Common myeloid progenitor, CD34-positive (primary cell): ENCODE results near the gene CALML3.

ENCODE experiments used
- CTCF ChIA-PET: fragments of 350-600 bp; sonication (Branson Sonifier 250); formaldehyde crosslinking; loops from one replicate; lab custom pipeline; 2021; ENCODE audit warnings: antibody characterized with exemption; lab: Charles Lee
- POLR2A ChIA-PET: fragments of 350-600 bp; sonication (Branson Sonifier 250); formaldehyde crosslinking; loops from one replicate; lab custom pipeline; 2021; ENCODE audit warnings: antibody characterized with exemption; lab: Charles Lee
- DNase-seq, 3 donors: peaks; one replicate each; pipeline versions ENCODE4 v3.0.0 to v3.0.0-alpha.2; 2013
- H3K27ac ChIP-seq, 2 experiments: 1 replicate in 1 of 2; 2 replicates in 1 of 2; pipeline ENCODE4 v1.7.0; 2013; ENCODE audit warnings: inconsistent platforms in 2 of 2, low read length in 2 of 2, mild to moderate bottlenecking in 2 of 2, low read depth in 1 of 2, moderate library complexity in 1 of 2; ENCODE audit not compliant: severe bottlenecking in 2 of 2, insufficient read depth in 1 of 2, poor library complexity in 1 of 2
- H3K27me3 ChIP-seq, 5 experiments: replicated peaks in 2 of 5; 1 replicate in 3 of 5; 2 replicates in 2 of 5; pipeline versions ENCODE4 v1.6.1 to v1.7.0; 2013; ENCODE audit warnings: low read length in 4 of 5, mild to moderate bottlenecking in 2 of 5, moderate library complexity in 2 of 5, inconsistent platforms in 1 of 5; ENCODE audit not compliant: insufficient read depth in 5 of 5, control insufficient read depth in 4 of 5
- H3K36me3 ChIP-seq, 4 experiments: 1 replicate in 2 of 4; 2 replicates in 2 of 4; pipeline versions ENCODE4 v1.6.1 to v1.7.0; 2013; ENCODE audit warnings: low read length in 3 of 4, control low read depth in 1 of 4, mild to moderate bottlenecking in 1 of 4; ENCODE audit not compliant: control insufficient read depth in 4 of 4, insufficient read depth in 4 of 4
- H3K4me1 ChIP-seq, 4 experiments: 1 replicate in 3 of 4; 2 replicates in 1 of 4; pipeline versions ENCODE4 v1.6.1 to v1.7.1; 2013; ENCODE audit warnings: low read length in 3 of 4, mild to moderate bottlenecking in 3 of 4, control low read depth in 1 of 4, inconsistent platforms in 1 of 4, moderate library complexity in 1 of 4; ENCODE audit not compliant: control insufficient read depth in 4 of 4, insufficient read depth in 4 of 4; ENCODE audit errors: control extremely low read depth in 1 of 4
- H3K4me3 ChIP-seq, 7 experiments: 1 replicate in 4 of 7; 2 replicates in 3 of 7; pipeline versions ENCODE4 v1.5.1 to v1.7.0; 2013; ENCODE audit warnings: mild to moderate bottlenecking in 7 of 7, low read length in 6 of 7, moderate library complexity in 6 of 7, inconsistent platforms in 2 of 7, low read depth in 2 of 7, control low read depth in 1 of 7; ENCODE audit not compliant: insufficient read depth in 4 of 7, control insufficient read depth in 1 of 7; ENCODE audit errors: extremely low read depth in 1 of 7
- H3K9me3 ChIP-seq, 5 experiments: 1 replicate in 4 of 5; 2 replicates in 1 of 5; pipeline versions ENCODE4 v1.6.1 to v1.7.1; 2013; ENCODE audit warnings: low read length in 4 of 5, mild to moderate bottlenecking in 2 of 5, inconsistent platforms in 1 of 5, low read depth in 1 of 5, moderate library complexity in 1 of 5; ENCODE audit not compliant: control insufficient read depth in 4 of 5, insufficient read depth in 2 of 5; ENCODE audit errors: control extremely low read depth in 1 of 5
- WGBS: methylation state at CpG from one replicate; pipeline ENCODE4 v1.1.5; 2013; ENCODE audit not compliant: insufficient coverage; 5-methylcytosine and 5-hydroxymethylcytosine counted together

The CALML3 gene

GRCh38 chr10:5527332-5528200, 2.8 kb downstream of the CALML3 start:
- DNase-seq, result no peak
- no peaks in the 10 kb centered on the region for H3K9me3 ChIP-seq
- H3K4me1 ChIP-seq, result no peaks in the 10 kb centered on the region
- 83% methylated on average over 6 of the region's 10 CpGs for WGBS
- H3K27ac ChIP-seq, result no peak overlapping the region
- ChIA-PET CTCF (interaction anchor here (0.5 to 0.9 kb wide), 2 partner anchors 87 to 629 kb away, joined by 3 read pairs; no protein-coding TSS in a partner anchor), POLR2A (no interaction called here)
- no peak overlapping the region for H3K4me3 ChIP-seq
- H3K36me3 ChIP-seq, result no peaks in the 10 kb centered on the region
- peaks cover 0 to 2% (median 0%) of the 10 kb centered on the region in 5 experiments for H3K27me3 ChIP-seq

GRCh38 chr10:5528989-5529701, 4.4 kb downstream of the CALML3 start:
- ChIA-PET POLR2A (no interaction called here), CTCF (interaction anchor here (0.9 to 1.3 kb wide), 4 partner anchors 67 to 101 kb away, joined by 3 read pairs; no protein-coding TSS in a partner anchor)
- H3K9me3 ChIP-seq, result no peaks in the 10 kb centered on the region
- no peak for DNase-seq
- H3K36me3 ChIP-seq, result no peaks in the 10 kb centered on the region
- H3K27me3 ChIP-seq, result peaks cover 0 to 2% (median 0%) of the 10 kb centered on the region in 5 experiments
- H3K27ac ChIP-seq, result no peak overlapping the region
- H3K4me1 ChIP-seq, result no peaks in the 10 kb centered on the region
- 95% methylated on average over 9 of the region's 11 CpGs for WGBS
- H3K4me3 ChIP-seq, result no peak overlapping the region

- no peak for DNase-seq
- Histone ChIP-seq H3K4me1 (no peaks in the 10 kb centered on the region), H3K27ac (no peak overlapping the region), H3K4me3 (no peak overlapping the region), H3K36me3 (no peaks in the 10 kb centered on the region), H3K9me3 (no peaks in the 10 kb centered on the region), H3K27me3 (peaks cover 0 to 2% (median 0%) of the 10 kb centered on the region in 5 experiments)
- ChIA-PET POLR2A (no interaction called here), CTCF (interaction anchor here (0.7 to 1.3 kb wide), 4 partner anchors 66 to 100 kb away, joined by 3 read pairs; no protein-coding TSS in a partner anchor)
- WGBS, result 99% methylated on average over 4 of the region's 7 CpGs
These were observed 5.1 kb downstream of the CALML3 start for GRCh38 chr10:5529702-5530411.

- 97% methylated on average over 5 of the region's 5 CpGs for WGBS
- H3K27me3 ChIP-seq, result peaks cover 0 to 2% (median 0%) of the 10 kb centered on the region in 5 experiments
- no peak overlapping the region for H3K27ac ChIP-seq
- ChIA-PET CTCF (interaction anchor here (0.7 to 1.3 kb wide), 3 partner anchors 22 to 68 kb away, joined by 3 read pairs; no protein-coding TSS in a partner anchor), POLR2A (no interaction called here)
- H3K4me1 ChIP-seq, result no peaks in the 10 kb centered on the region
- no peaks in the 10 kb centered on the region for H3K9me3 ChIP-seq
- H3K4me3 ChIP-seq, result no peak overlapping the region
- no peak for DNase-seq
- no peaks in the 10 kb centered on the region for H3K36me3 ChIP-seq
These were observed 5.6 kb downstream of the CALML3 start for GRCh38 chr10:5530412-5530806.

- WGBS, result over 99% methylated on average over 12 of the region's 16 CpGs
- POLR2A ChIA-PET, result no interaction called here
- no peak overlapping the region for H3K27ac ChIP-seq
These were observed 6.2 kb downstream of the CALML3 start for GRCh38 chr10:5530846-5531557.

GRCh38 chr10:5531558-5532306, 7.0 kb downstream of the CALML3 start:
- no peak overlapping the region for H3K4me3 ChIP-seq
- no peak overlapping the region for H3K27ac ChIP-seq
- POLR2A ChIA-PET, result no interaction called here
- 95% methylated on average over 10 of the region's 10 CpGs for WGBS
- no peaks in the 10 kb centered on the region for H3K36me3 ChIP-seq
- no peaks in the 10 kb centered on the region for H3K9me3 ChIP-seq
- peaks cover 0 to 2% (median 0%) of the 10 kb centered on the region in 5 experiments for H3K27me3 ChIP-seq
- no peaks in the 10 kb centered on the region for H3K4me1 ChIP-seq
- no peak for DNase-seq
- CTCF ChIA-PET, result interaction anchor here (1.0 kb wide), 1 partner anchor 21 kb away, joined by 3 read pairs; no protein-coding TSS in a partner anchor

More at GRCh38 chr10:5530846-5531557, 6.2 kb downstream of the CALML3 start:
- Histone ChIP-seq H3K4me3 (no peak overlapping the region), H3K9me3 (no peaks in the 10 kb centered on the region), H3K4me1 (no peaks in the 10 kb centered on the region), H3K27me3 (peaks cover 0 to 2% (median 0%) of the 10 kb centered on the region in 5 experiments), H3K36me3 (no peaks in the 10 kb centered on the region)
- DNase-seq, result no peak
- CTCF ChIA-PET, result interaction anchor here (1.0 kb wide), 1 partner anchor 21 kb away, joined by 3 read pairs; no protein-coding TSS in a partner anchor
